Nephron progenitor cell (in vitro differentiated cells): ENCODE data around the gene INPP5J.

Experiments used
- DNase-seq: peaks from one replicate; pipeline ENCODE4 v3.0.0; 2021
- H3K27ac Mint-ChIP-seq: 2 replicates; pipeline ENCODE4 v1.8.0; 2021; ENCODE audit warnings: mild to moderate bottlenecking, moderate library complexity, mixed read lengths
- H3K27me3 Mint-ChIP-seq: 2 replicates; pipeline ENCODE4 v1.8.0; 2021; ENCODE audit warnings: mild to moderate bottlenecking, low read depth, mixed read lengths; ENCODE audit not compliant: poor library complexity
- H3K36me3 Mint-ChIP-seq: 2 replicates; pipeline ENCODE4 v1.8.0; 2021; ENCODE audit warnings: low read depth, mixed read lengths
- H3K4me1 Mint-ChIP-seq: 2 replicates; pipeline ENCODE4 v1.8.0; 2021; ENCODE audit warnings: mixed read lengths
- H3K4me3 Mint-ChIP-seq: 2 replicates; pipeline ENCODE4 v1.8.0; 2021; ENCODE audit warnings: mild to moderate bottlenecking, moderate library complexity, mixed read lengths
- H3K9me3 Mint-ChIP-seq: 2 replicates; pipeline ENCODE4 v1.8.0; 2021; ENCODE audit warnings: mild to moderate bottlenecking, moderate library complexity, mixed read lengths
- CTCF ChIP-seq: fragments of 200-600 bp; sonication (generic); IDR thresholded peaks from 2 replicates; pipeline ENCODE4 v1.5.0; 2021; ENCODE audit warnings: antibody characterized with exemption

Gene INPP5J

GRCh38 chr22:31121403-31121802 is 1.4 kb upstream of the INPP5J start:
- TF ChIP-seq CTCF, result no peak
- Mint-ChIP-seq H3K27me3 (peaks cover 13% of the 10 kb centered on the region), H3K4me3 (no peak overlapping the region), H3K4me1 (peaks cover 27% of the 10 kb centered on the region), H3K9me3 (no peaks in the 10 kb centered on the region), H3K36me3 (no peaks in the 10 kb centered on the region), H3K27ac (no peak overlapping the region)
- DNase-seq, result no peak

GRCh38 chr22:31122196-31122531 is 602 bp upstream of the INPP5J start:
- Mint-ChIP-seq H3K4me1 (peaks cover 27% of the 10 kb centered on the region), H3K4me3 (peak overlapping the region; percentile 60), H3K27ac (no peak overlapping the region), H3K9me3 (no peaks in the 10 kb centered on the region), H3K36me3 (no peaks in the 10 kb centered on the region), H3K27me3 (peaks cover 13% of the 10 kb centered on the region)
- TF ChIP-seq CTCF, result no peak
- DNase-seq, result no peak

- no peaks in the 10 kb centered on the region for H3K36me3 Mint-ChIP-seq
- peaks cover 27% of the 10 kb centered on the region for H3K4me1 Mint-ChIP-seq
- H3K27me3 Mint-ChIP-seq, result peaks cover 13% of the 10 kb centered on the region
- H3K4me3 Mint-ChIP-seq, result peak overlapping the region; percentile 72
- TF ChIP-seq CTCF, result no peak
- no peaks in the 10 kb centered on the region for H3K9me3 Mint-ChIP-seq
- no peak for DNase-seq
- no peak overlapping the region for H3K27ac Mint-ChIP-seq
Observed at GRCh38 chr22:31123292-31123602, 481 bp downstream of the INPP5J start.

- no peak overlapping the region for H3K27ac Mint-ChIP-seq
- H3K4me3 Mint-ChIP-seq, result peak overlapping the region; percentile 11
- peaks cover 13% of the 10 kb centered on the region for H3K27me3 Mint-ChIP-seq
- TF ChIP-seq CTCF, result no peak
- no peaks in the 10 kb centered on the region for H3K36me3 Mint-ChIP-seq
- H3K4me1 Mint-ChIP-seq, result peaks cover 27% of the 10 kb centered on the region
- no peaks in the 10 kb centered on the region for H3K9me3 Mint-ChIP-seq
- no peak for DNase-seq
Observed at GRCh38 chr22:31124290-31124689, 1.5 kb downstream of the INPP5J start.

GRCh38 chr22:31124811-31125465 is 2.2 kb downstream of the INPP5J start:
- Mint-ChIP-seq H3K9me3 (no peaks in the 10 kb centered on the region), H3K4me3 (no peak overlapping the region), H3K36me3 (no peaks in the 10 kb centered on the region), H3K27me3 (peaks cover 6% of the 10 kb centered on the region), H3K27ac (no peak overlapping the region), H3K4me1 (peaks cover 24% of the 10 kb centered on the region)
- no peak for TF ChIP-seq CTCF
- no peak for DNase-seq

- peaks cover 5% of the 10 kb centered on the region for H3K27me3 Mint-ChIP-seq
- DNase-seq, result no peak
- TF ChIP-seq CTCF, result no peak
- H3K27ac Mint-ChIP-seq, result no peak overlapping the region
- H3K4me1 Mint-ChIP-seq, result peaks cover 17% of the 10 kb centered on the region
- no peak overlapping the region for H3K4me3 Mint-ChIP-seq
- no peaks in the 10 kb centered on the region for H3K36me3 Mint-ChIP-seq
- no peaks in the 10 kb centered on the region for H3K9me3 Mint-ChIP-seq
Observed at GRCh38 chr22:31125521-31126117, 2.9 kb downstream of the INPP5J start.
